Natural killer cell treated with Interleukin-12 subunit alpha and Interleukin-12 subunit beta and Interleukin-15 and Interleukin-18, amount 100 ng/mL, for 72 hours (primary cell): ENCODE measurements around the gene PLD6. TPM values are rescaled to one million over a fixed set of nuclear protein-coding genes. Genes with fewer than 3 reads are reported as not detected.
"Not testable (repeated sequence)": the region's sequence is repeated elsewhere in the genome, so short reads cannot be mapped to it uniquely, and the experiment has no call there.

Source experiments
- ATAC-seq, 2 donors: fragments of 150-1000 bp; cut with Tn5 transposase in 1 of 2; sonication (Bioruptor Pico), chemical (Tn5 transposase) in 1 of 2; 2 replicates each; pipeline ENCODE4 v1.10.0; 2021
- DNase-seq: peaks from one replicate; pipeline ENCODE4 v3.0.0; 2022; ENCODE audit warnings: low spot score
- H3K27ac Mint-ChIP-seq, 2 donors: 1 replicate in 1 of 2; 2 replicates in 1 of 2; pipeline ENCODE4 v1.8.0; 2022; ENCODE audit warnings: mixed read lengths in 2 of 2, mild to moderate bottlenecking in 1 of 2, moderate library complexity in 1 of 2
- H3K27me3 Mint-ChIP-seq, 2 donors: 1 replicate in 1 of 2; 2 replicates in 1 of 2; pipeline ENCODE4 v1.8.0; 2022; ENCODE audit warnings: mixed read lengths in 2 of 2
- H3K36me3 Mint-ChIP-seq: one replicate; pipeline ENCODE4 v1.8.0; 2022; ENCODE audit warnings: mixed read lengths
- H3K4me1 Mint-ChIP-seq, 2 donors: 1 replicate in 1 of 2; 2 replicates in 1 of 2; pipeline ENCODE4 v1.8.0; 2022; ENCODE audit warnings: low read depth in 2 of 2, mixed read lengths in 2 of 2, mild to moderate bottlenecking in 1 of 2
- H3K4me3 Mint-ChIP-seq: one replicate; pipeline ENCODE4 v1.8.0; 2022; ENCODE audit warnings: mixed read lengths
- H3K9me3 Mint-ChIP-seq: 2 replicates; pipeline ENCODE4 v1.8.0; 2022; ENCODE audit warnings: mixed read lengths
- total RNA-seq, 2 donors: library from RNA; stranded (reverse); gene quantifications; one replicate each; pipeline ENCODE4 v1.2.3, GENCODE V29; 2022

The PLD6 gene
- total RNA-seq, 2 donors from 2014 or later = 3.4 to 18.2 TPM

DNA sequence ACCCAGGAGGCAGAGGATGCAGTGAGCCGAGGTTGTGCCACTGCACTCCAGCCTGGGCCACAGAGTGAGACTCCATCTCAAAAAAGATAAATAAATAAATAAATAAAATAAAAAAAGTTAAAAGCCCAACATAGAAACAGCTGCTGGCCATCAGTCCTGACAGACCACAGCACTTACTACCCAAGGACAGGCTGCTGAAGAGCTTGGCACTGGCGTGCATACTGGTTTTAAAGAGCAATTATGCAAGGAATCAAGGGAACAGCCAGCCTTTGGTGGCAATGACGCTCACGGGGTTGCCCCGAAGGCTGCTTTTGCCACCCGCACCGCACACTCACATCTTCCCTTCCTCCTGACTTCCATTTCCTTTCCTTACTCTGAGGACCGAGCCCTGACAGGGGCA lies 4.2 kb downstream of the PLD6 start:
- Mint-ChIP-seq H3K9me3 (no peaks in the 10 kb centered on the region), H3K27ac (no peak overlapping the region), H3K36me3 (no peaks in the 10 kb centered on the region), H3K27me3 (no peaks in the 10 kb centered on the region), H3K4me3 (no peak overlapping the region), H3K4me1 (peaks cover 27 to 30% of the 10 kb centered on the region in 2 donors)
- DNase-seq (no peak), ATAC-seq (no peak)

- Mint-ChIP-seq H3K36me3 (no peaks in the 10 kb centered on the region), H3K27ac (no peak overlapping the region), H3K27me3 (no peaks in the 10 kb centered on the region), H3K9me3 (no peaks in the 10 kb centered on the region), H3K4me3 (no peak overlapping the region), H3K4me1 (peaks cover 24 to 27% of the 10 kb centered on the region in 2 donors)
- no peak for ATAC-seq
- DNase-seq = no peak
Measured at GRCh38 chr17:17201271-17201670, 4.9 kb downstream of the PLD6 start.

GRCh38 chr17:17200831-17201230 lies 5.3 kb downstream of the PLD6 start:
- Mint-ChIP-seq H3K27ac (no peak overlapping the region), H3K9me3 (no peaks in the 10 kb centered on the region), H3K4me3 (no peak overlapping the region), H3K27me3 (no peaks in the 10 kb centered on the region), H3K36me3 (no peaks in the 10 kb centered on the region), H3K4me1 (peaks cover 24 to 27% of the 10 kb centered on the region in 2 donors)
- ATAC-seq = no peak
- no peak for DNase-seq

DNA sequence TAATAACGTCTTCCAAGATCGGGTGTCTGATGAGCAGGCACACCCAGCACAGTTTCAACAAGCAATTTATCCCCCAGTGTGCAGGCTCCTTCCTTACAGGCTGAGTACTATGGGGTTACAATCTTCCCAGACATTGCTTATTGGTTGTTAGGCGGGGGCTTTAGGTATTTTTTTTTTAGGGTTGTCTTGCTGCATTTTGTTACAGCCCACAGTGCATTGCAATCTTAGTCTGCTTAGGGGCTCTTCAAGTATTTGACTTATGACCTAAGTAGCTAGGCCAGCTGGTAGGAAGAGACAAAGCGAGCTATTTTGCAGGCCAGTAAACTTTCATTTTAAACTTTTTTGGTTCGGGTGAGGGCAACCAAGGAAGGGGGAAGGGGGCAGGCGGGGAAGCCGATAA lies 5.8 kb downstream of the PLD6 start:
- ATAC-seq (no peak), DNase-seq (no peak)
- peaks cover 24 to 27% of the 10 kb centered on the region in 2 donors for H3K4me1 Mint-ChIP-seq
- no peaks in the 10 kb centered on the region for H3K9me3 Mint-ChIP-seq
- no peaks in the 10 kb centered on the region for H3K36me3 Mint-ChIP-seq
- H3K27me3 Mint-ChIP-seq = no peaks in the 10 kb centered on the region
- H3K27ac Mint-ChIP-seq = no peak overlapping the region
- H3K4me3 Mint-ChIP-seq = no peak overlapping the region

DNA sequence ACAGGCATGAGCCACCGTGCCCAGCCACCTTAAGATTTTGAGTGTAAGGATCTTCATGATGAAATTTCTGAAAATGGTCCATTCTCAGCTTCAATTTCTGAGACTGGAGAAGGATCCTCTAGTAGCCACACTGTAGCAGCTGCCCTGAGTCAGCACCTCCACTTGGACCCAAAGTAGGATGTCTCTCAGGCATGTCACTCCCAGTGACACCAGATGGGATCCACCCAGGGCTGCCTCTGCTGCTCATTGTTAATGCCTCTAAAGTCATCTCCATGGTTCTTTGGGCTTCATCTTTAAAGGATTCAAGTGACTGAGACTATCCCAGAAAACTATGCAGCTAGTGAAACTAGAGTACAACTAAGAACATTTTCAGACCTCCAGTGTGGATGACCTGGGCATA lies 7.9 kb downstream of the PLD6 start:
- H3K27ac Mint-ChIP-seq = no peak overlapping the region
- DNase-seq (no peak), ATAC-seq (no peak)
- no peaks in the 10 kb centered on the region for H3K36me3 Mint-ChIP-seq
- no peaks in the 10 kb centered on the region for H3K9me3 Mint-ChIP-seq
- H3K27me3 Mint-ChIP-seq = no peaks in the 10 kb centered on the region
- H3K4me3 Mint-ChIP-seq = no peak overlapping the region
- peaks cover 8% of the 10 kb centered on the region in 2 donors for H3K4me1 Mint-ChIP-seq

GRCh38 chr17:17196776-17197175 lies 9.4 kb downstream of the PLD6 start:
- DNase-seq = no peak
- Mint-ChIP-seq H3K27ac (peak overlapping the region in 1 of 2 donors; percentile 12), H3K36me3 (no peaks in the 10 kb centered on the region), H3K27me3 (no peaks in the 10 kb centered on the region), H3K9me3 (no peaks in the 10 kb centered on the region), H3K4me3 (no peak overlapping the region), H3K4me1 (peaks cover 3 to 8% of the 10 kb centered on the region in 2 donors)
- ATAC-seq = no peak

DNA sequence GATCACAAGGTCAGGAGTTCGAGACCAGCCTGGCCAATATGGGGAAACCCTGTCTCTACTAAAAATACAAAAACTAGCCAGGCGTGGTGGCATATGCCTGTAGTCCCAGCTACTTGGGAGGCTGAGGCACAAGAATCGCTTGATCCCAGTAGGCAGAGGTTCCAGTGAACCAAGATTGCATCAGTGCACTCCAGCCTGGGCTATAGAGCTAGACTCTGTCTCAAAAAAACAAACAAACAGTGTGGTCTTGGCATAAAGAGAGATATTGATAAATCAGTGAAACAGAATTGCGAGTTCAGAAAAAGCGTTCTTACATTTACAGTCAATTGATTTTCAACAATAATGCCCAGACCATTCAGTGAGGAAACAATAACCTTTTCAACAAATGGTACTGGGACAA lies 10.7 kb downstream of the PLD6 start:
- not testable (repeated sequence) for DNase-seq, H3K4me3 Mint-ChIP-seq, ATAC-seq, H3K4me1 Mint-ChIP-seq, H3K27me3 Mint-ChIP-seq, H3K27ac Mint-ChIP-seq, H3K9me3 Mint-ChIP-seq, H3K36me3 Mint-ChIP-seq

GRCh38 chr17:17191961-17192381 lies 14.2 kb downstream of the PLD6 start:
- Mint-ChIP-seq H3K9me3 (no peaks in the 10 kb centered on the region), H3K27ac (no peak overlapping the region), H3K4me1 (no peaks in the 10 kb centered on the region), H3K4me3 (no peak overlapping the region), H3K27me3 (no peaks in the 10 kb centered on the region), H3K36me3 (no peaks in the 10 kb centered on the region)
- DNase-seq (no peak), ATAC-seq (no peak)

GRCh38 chr17:17191346-17191792 lies 14.8 kb downstream of the PLD6 start:
- no peaks in the 10 kb centered on the region for H3K9me3 Mint-ChIP-seq
- H3K27ac Mint-ChIP-seq = no peak overlapping the region
- no peak for ATAC-seq
- H3K27me3 Mint-ChIP-seq = no peaks in the 10 kb centered on the region
- no peak for DNase-seq
- H3K36me3 Mint-ChIP-seq = no peaks in the 10 kb centered on the region
- peaks cover 0 to 2% of the 10 kb centered on the region in 2 donors for H3K4me1 Mint-ChIP-seq
- no peak overlapping the region for H3K4me3 Mint-ChIP-seq

- H3K4me3 Mint-ChIP-seq = no peak overlapping the region
- ATAC-seq (no peak), DNase-seq (no peak)
- H3K36me3 Mint-ChIP-seq = no peaks in the 10 kb centered on the region
- H3K4me1 Mint-ChIP-seq = peaks cover 10 to 13% of the 10 kb centered on the region in 2 donors
- H3K27me3 Mint-ChIP-seq = no peaks in the 10 kb centered on the region
- no peak overlapping the region for H3K27ac Mint-ChIP-seq
- H3K9me3 Mint-ChIP-seq = no peaks in the 10 kb centered on the region
Measured at GRCh38 chr17:17190188-17190587, 15.9 kb downstream of the PLD6 start.

- H3K9me3 Mint-ChIP-seq = no peaks in the 10 kb centered on the region
- DNase-seq (no peak), ATAC-seq (no peak)
- no peaks in the 10 kb centered on the region for H3K27me3 Mint-ChIP-seq
- peaks cover 15 to 20% of the 10 kb centered on the region in 2 donors for H3K4me1 Mint-ChIP-seq
- H3K36me3 Mint-ChIP-seq = no peaks in the 10 kb centered on the region
- H3K27ac Mint-ChIP-seq = no peak overlapping the region
- H3K4me3 Mint-ChIP-seq = no peak overlapping the region
Measured at GRCh38 chr17:17189559-17189958, 16.6 kb downstream of the PLD6 start.

DNA sequence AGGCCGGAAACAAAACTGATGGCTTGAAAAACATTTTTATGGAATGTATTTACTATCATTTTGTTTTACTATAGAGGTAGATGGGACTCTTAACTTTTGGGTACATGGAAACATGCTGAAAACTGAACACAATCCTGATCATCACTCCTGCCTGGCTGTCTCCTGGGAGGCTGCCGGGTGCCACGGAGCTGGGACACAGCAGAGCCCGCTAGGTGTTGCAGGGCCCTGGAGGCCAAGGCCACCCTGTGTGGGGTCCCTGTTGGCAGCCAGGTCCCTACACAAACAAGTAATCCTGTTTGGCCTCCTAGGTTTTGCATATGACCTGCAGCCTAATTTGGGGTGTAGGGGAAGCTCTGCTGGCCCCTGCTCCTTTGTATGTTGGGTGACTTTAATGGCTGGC lies 17.5 kb downstream of the PLD6 start:
- Mint-ChIP-seq H3K27ac (no peak overlapping the region), H3K9me3 (no peaks in the 10 kb centered on the region), H3K4me3 (no peak overlapping the region), H3K27me3 (no peaks in the 10 kb centered on the region), H3K36me3 (no peaks in the 10 kb centered on the region), H3K4me1 (peaks cover 21 to 29% of the 10 kb centered on the region in 2 donors)
- DNase-seq (no peak), ATAC-seq (no peak)

GRCh38 chr17:17186551-17187505 lies 19.3 kb downstream of the PLD6 start:
- H3K27me3 Mint-ChIP-seq = no peaks in the 10 kb centered on the region
- no peak for ATAC-seq
- no peak for DNase-seq
- H3K4me3 Mint-ChIP-seq = peak overlapping the region; percentile 69
- H3K9me3 Mint-ChIP-seq = no peaks in the 10 kb centered on the region
- peaks cover 21 to 34% of the 10 kb centered on the region in 2 donors for H3K4me1 Mint-ChIP-seq
- peak overlapping the region in 1 of 2 donors; percentile 68 for H3K27ac Mint-ChIP-seq
- no peaks in the 10 kb centered on the region for H3K36me3 Mint-ChIP-seq

- H3K27ac Mint-ChIP-seq = peak overlapping the region; percentile 68 to 81
- no peaks in the 10 kb centered on the region for H3K27me3 Mint-ChIP-seq
- H3K9me3 Mint-ChIP-seq = no peaks in the 10 kb centered on the region
- DNase-seq = no peak
- peaks cover 21 to 39% of the 10 kb centered on the region in 2 donors for H3K4me1 Mint-ChIP-seq
- peak overlapping the region; percentile 69 for H3K4me3 Mint-ChIP-seq
- no peaks in the 10 kb centered on the region for H3K36me3 Mint-ChIP-seq
- ATAC-seq = peak in 1 of 2 donors; percentile 73
Measured at GRCh38 chr17:17186051-17186450, 20.1 kb downstream of the PLD6 start.
